GM12892 (cell line): ENCODE measurements around the gene MRPS18A.

Experiments used
- POLR2A ChIP-seq: IDR thresholded peaks from 2 replicates; pipeline ENCODE4 v1.6.1; 2011; ENCODE audit warnings: low read depth, low read length, control low read depth
- POLR2AphosphoS5 ChIP-seq: IDR thresholded peaks from 2 replicates; pipeline ENCODE4 v1.6.1; 2011; ENCODE audit warnings: low read depth, low read length, control low read depth

- no peak for TF ChIP-seq POLR2A
- TF ChIP-seq POLR2AphosphoS5, result no peak
Observed at GRCh38 chr6:43706788-43707187, 19.2 kb upstream of the MRPS18A start.
